ENCODE measurements around the gene KIAA1217.

DNA sequence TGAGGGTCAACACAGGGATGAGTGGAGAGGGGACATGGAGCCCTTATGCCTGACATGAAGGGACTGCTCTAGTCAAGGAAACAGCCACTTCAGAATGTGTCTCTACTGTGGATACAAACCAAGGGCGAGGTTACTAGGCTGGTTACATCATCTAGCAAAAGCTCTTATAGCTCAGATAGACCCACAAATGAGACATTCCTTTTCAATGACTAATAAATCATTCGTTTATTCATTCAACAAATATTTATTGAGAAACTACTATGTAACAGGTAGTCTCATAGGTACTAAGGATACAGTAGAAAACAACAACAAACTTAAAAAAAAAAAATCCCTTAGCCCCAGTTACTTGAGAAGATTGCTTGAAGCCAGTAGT lies 219.5 kb downstream of the KIAA1217 start:
- TF ChIP-seq TAF1 (IDR thresholded peaks at IDR 0.05; ENCODE audit: borderline replicate concordance, insufficient read depth, low read length) (no peak), POLR2AphosphoS5 (IDR thresholded peaks at IDR 0.05; ENCODE audit: low read depth, low read length) (no peak), SIN3A (IDR thresholded peaks at IDR 0.05; ENCODE audit: borderline replicate concordance, insufficient read depth, low read length) (no peak), FOXP2 (optimal IDR thresholded peaks at IDR 0.05; ENCODE audit: borderline replicate concordance, extremely low read depth, extremely low read length, insufficient read depth) (no peak)
- TF ChIP-seq, protein P1, sequence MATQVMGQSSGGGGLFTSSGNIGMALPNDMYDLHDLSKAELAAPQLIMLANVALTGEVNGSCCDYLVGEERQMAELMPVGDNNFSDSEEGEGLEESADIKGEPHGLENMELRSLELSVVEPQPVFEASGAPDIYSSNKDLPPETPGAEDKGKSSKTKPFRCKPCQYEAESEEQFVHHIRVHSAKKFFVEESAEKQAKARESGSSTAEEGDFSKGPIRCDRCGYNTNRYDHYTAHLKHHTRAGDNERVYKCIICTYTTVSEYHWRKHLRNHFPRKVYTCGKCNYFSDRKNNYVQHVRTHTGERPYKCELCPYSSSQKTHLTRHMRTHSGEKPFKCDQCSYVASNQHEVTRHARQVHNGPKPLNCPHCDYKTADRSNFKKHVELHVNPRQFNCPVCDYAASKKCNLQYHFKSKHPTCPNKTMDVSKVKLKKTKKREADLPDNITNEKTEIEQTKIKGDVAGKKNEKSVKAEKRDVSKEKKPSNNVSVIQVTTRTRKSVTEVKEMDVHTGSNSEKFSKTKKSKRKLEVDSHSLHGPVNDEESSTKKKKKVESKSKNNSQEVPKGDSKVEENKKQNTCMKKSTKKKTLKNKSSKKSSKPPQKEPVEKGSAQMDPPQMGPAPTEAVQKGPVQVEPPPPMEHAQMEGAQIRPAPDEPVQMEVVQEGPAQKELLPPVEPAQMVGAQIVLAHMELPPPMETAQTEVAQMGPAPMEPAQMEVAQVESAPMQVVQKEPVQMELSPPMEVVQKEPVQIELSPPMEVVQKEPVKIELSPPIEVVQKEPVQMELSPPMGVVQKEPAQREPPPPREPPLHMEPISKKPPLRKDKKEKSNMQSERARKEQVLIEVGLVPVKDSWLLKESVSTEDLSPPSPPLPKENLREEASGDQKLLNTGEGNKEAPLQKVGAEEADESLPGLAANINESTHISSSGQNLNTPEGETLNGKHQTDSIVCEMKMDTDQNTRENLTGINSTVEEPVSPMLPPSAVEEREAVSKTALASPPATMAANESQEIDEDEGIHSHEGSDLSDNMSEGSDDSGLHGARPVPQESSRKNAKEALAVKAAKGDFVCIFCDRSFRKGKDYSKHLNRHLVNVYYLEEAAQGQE (IDR thresholded peaks at IDR 0.05; ENCODE audit: insufficient read depth in 1 of 2, low read depth in 2 of 2, low read length in 2 of 2): no peak

Measured in PFSK-1 (cell line).